ENCODE measurements around the gene OR56A1.

OR56A1 gene

GRCh38 chr11:6013042-6013441, 17.5 kb downstream of the OR56A1 start:
- DNase-seq (ENCODE audit: low read depth): no peak
- no peak for TF ChIP-seq CTCF (IDR thresholded peaks at IDR 0.05; ENCODE audit: low read depth, low read length, missing control alignments)
- no peak overlapping the region for H3K4me3 ChIP-seq (ENCODE audit: low read depth, low read length)

GRCh38 chr11:6012035-6012668, 18.4 kb downstream of the OR56A1 start:
- H3K4me3 ChIP-seq (ENCODE audit: low read depth, low read length): no peak overlapping the region
- no peak for DNase-seq (ENCODE audit: low read depth)
- no peak for TF ChIP-seq CTCF (IDR thresholded peaks at IDR 0.05; ENCODE audit: low read depth, low read length, missing control alignments)

GRCh38 chr11:6006846-6007245, 23.7 kb downstream of the OR56A1 start, which contains the start of gene OR56A4:
TSS of gene OR56A4 (minus strand) at chr11:6006946. CDS start at chr11:6002992, 3,954 bp downstream.
- no peak for TF ChIP-seq CTCF (IDR thresholded peaks at IDR 0.05; ENCODE audit: low read depth, low read length, missing control alignments)
- no peak for DNase-seq (ENCODE audit: low read depth)
- H3K4me3 ChIP-seq (ENCODE audit: low read depth, low read length): no peak within 1 kb of the TSS

DNA sequence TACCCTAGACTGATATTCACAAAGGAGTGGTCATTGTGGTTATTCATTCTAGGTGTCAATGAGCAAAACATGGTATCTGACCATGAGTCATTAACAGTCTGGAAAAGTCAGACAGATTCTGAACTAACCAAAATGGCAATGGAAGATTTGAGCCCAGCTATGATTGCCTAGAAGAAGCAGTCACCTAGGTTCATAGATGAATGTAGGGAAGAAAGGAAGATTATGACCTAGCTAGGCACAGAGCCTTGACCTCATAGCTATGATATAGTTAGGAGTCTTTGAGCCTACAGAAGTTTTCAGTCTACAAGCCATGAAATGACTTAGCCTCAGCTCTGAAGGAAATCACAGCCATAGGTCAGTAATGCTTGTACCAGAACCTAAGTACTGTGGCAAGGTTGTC, 24.2 kb downstream of the OR56A1 start:
- no peak for DNase-seq (ENCODE audit: low read depth)
- TF ChIP-seq CTCF (IDR thresholded peaks at IDR 0.05; ENCODE audit: low read depth, low read length, missing control alignments): no peak

DNA sequence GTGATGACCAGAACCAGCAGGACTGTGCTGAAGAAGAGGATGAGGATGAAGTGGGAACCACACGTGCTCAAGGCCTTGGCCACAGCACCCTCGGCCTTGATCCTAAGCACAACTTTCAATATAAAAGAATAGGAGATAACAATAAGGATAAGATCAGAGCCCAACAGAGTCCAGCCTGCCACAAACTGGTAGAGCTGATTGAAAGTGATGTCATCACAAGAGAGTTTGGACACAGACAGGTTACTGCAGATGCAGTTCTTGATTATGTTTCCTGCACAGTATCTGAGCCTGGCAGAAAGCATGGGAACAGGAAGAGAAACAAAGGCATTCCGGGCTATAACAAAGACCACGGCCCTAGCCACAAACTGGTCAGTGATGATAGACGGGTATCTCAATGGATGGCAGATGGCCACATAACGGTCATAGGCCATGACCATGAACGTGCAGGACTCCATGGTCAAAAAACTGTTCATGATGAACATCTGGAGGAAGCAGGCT, 28.3 kb downstream of the OR56A1 start:
- H3K4me3 ChIP-seq (ENCODE audit: low read depth, low read length): no peak overlapping the region
- no peak for TF ChIP-seq CTCF (IDR thresholded peaks at IDR 0.05; ENCODE audit: low read depth, low read length, missing control alignments)
- no peak for DNase-seq (ENCODE audit: low read depth)

More for the DNA sequence above, 24.2 kb downstream of the OR56A1 start:
- no peak overlapping the region for H3K4me3 ChIP-seq (ENCODE audit: low read depth, low read length)

DNA sequence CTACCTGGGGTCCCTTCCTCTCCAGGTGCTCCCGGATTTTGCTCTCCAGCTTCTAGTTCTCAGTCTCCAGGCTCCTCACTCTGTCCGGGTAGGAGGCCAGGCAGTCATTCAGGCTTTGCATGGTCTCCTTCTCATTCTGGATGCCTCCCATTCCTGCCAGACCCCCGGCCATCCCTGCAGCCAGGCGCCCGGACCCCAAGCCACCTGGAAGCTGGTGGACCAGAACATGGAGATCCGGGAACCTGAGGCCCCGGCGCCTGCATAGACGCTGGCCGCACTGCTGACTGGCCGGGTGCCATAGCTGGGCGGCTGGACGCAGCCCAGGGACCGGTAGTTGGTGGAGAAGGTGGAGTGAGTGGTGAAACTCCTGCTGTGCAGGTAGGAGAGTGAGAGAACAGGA, 35.8 kb downstream of the OR56A1 start:
- no peak overlapping the region for H3K4me3 ChIP-seq (ENCODE audit: low read depth, low read length)
- DNase-seq (ENCODE audit: low read depth): no peak
- TF ChIP-seq CTCF (IDR thresholded peaks at IDR 0.05; ENCODE audit: low read depth, low read length, missing control alignments): no peak
